Trophoblast cell (in vitro differentiated cells and primary cell): ENCODE data around the gene PPP1R3D.
"Not testable (repeated sequence)": the region's sequence is repeated elsewhere in the genome, so short reads cannot be mapped to it uniquely, and the experiment has no call there.

Experiments
- DNase-seq, 2 donors: peaks; one replicate each; pipeline ENCODE4 v3.0.0-alpha.2; 2016
- H2AFZ ChIP-seq: 2 replicates; pipeline ENCODE4 v1.6.1; 2013; ENCODE audit warnings: low read length, moderate library complexity, mild to moderate bottlenecking; ENCODE audit not compliant: insufficient read depth, poor library complexity
- H2AK5ac ChIP-seq: 2 replicates; pipeline ENCODE4 v1.6.1; 2013; ENCODE audit warnings: mild to moderate bottlenecking, low read length
- H2BK120ac ChIP-seq: 2 replicates; pipeline ENCODE4 v1.6.1; 2013; ENCODE audit warnings: low read length, mild to moderate bottlenecking, moderate library complexity; ENCODE audit not compliant: insufficient read depth, poor library complexity
- H2BK12ac ChIP-seq: 2 replicates; pipeline ENCODE4 v1.6.1; 2013; ENCODE audit warnings: mild to moderate bottlenecking, low read length, moderate library complexity
- H2BK5ac ChIP-seq: 2 replicates; pipeline ENCODE4 v1.6.1; 2013; ENCODE audit warnings: low read length, low read depth, moderate library complexity, mild to moderate bottlenecking; ENCODE audit not compliant: poor library complexity
- H3K14ac ChIP-seq: 2 replicates; pipeline ENCODE4 v1.6.1; 2013; ENCODE audit warnings: mild to moderate bottlenecking, low read length
- H3K18ac ChIP-seq: 2 replicates; pipeline ENCODE4 v1.6.1; 2013; ENCODE audit warnings: mild to moderate bottlenecking, low read length
- H3K23ac ChIP-seq: 2 replicates; pipeline ENCODE4 v1.6.1; 2013; ENCODE audit warnings: low read length
- H3K27ac ChIP-seq: 2 replicates; pipeline ENCODE4 v1.5.1; 2013; ENCODE audit warnings: low read depth, mild to moderate bottlenecking, inconsistent platforms, low read length, moderate library complexity
- H3K27me3 ChIP-seq: 2 replicates; pipeline ENCODE4 v1.6.1; 2013; ENCODE audit warnings: inconsistent platforms, mild to moderate bottlenecking, low read length, moderate library complexity; ENCODE audit not compliant: insufficient read depth
- H3K36me3 ChIP-seq, 2 experiments: 1 replicate in 1 of 2; 2 replicates in 1 of 2; pipeline ENCODE4 v1.6.1; 2013; ENCODE audit warnings: low read length in 2 of 2, mild to moderate bottlenecking in 2 of 2, moderate library complexity in 1 of 2; ENCODE audit not compliant: insufficient read depth in 2 of 2, control insufficient read depth in 1 of 2
- H3K4ac ChIP-seq: 2 replicates; pipeline ENCODE4 v1.6.1; 2013; ENCODE audit warnings: low read depth, mild to moderate bottlenecking, low read length, moderate library complexity
- H3K4me1 ChIP-seq, 2 experiments: 1 replicate in 1 of 2; 2 replicates in 1 of 2; pipeline ENCODE4 v1.6.1; 2013; ENCODE audit warnings: low read length in 2 of 2, mild to moderate bottlenecking in 2 of 2, moderate library complexity in 1 of 2; ENCODE audit not compliant: insufficient read depth in 2 of 2, control insufficient read depth in 1 of 2
- H3K4me2 ChIP-seq: 2 replicates; pipeline ENCODE4 v1.6.1; 2013; ENCODE audit warnings: inconsistent platforms, mild to moderate bottlenecking, low read length, moderate library complexity
- H3K4me3 ChIP-seq: 2 replicates; pipeline ENCODE4 v1.5.1; 2013; ENCODE audit warnings: mild to moderate bottlenecking, low read depth, low read length, inconsistent platforms
- H3K79me1 ChIP-seq: one replicate; pipeline ENCODE4 v1.6.1; 2013; ENCODE audit warnings: low read length
- H3K79me2 ChIP-seq: 2 replicates; pipeline ENCODE4 v1.6.1; 2013; ENCODE audit warnings: low read length, mild to moderate bottlenecking; ENCODE audit not compliant: control insufficient read depth, insufficient read depth, poor library complexity
- H3K9ac ChIP-seq: 2 replicates; pipeline ENCODE4 v1.6.1; 2013; ENCODE audit warnings: mild to moderate bottlenecking, low read length
- H3K9me3 ChIP-seq: 2 replicates; pipeline ENCODE4 v1.6.1; 2013; ENCODE audit warnings: low read depth, mild to moderate bottlenecking, control low read depth, inconsistent platforms, low read length; ENCODE audit not compliant: insufficient read depth
- H4K12ac ChIP-seq: 2 replicates; pipeline ENCODE4 v1.6.1; 2013; ENCODE audit warnings: low read depth, mild to moderate bottlenecking, low read length, moderate library complexity
- H4K8ac ChIP-seq: 2 replicates; pipeline ENCODE4 v1.6.1; 2013; ENCODE audit warnings: low read depth, mild to moderate bottlenecking, low read length, moderate library complexity
- H4K91ac ChIP-seq: one replicate; pipeline ENCODE4 v1.6.1; 2013; ENCODE audit warnings: low read depth, mild to moderate bottlenecking, low read length, moderate library complexity
- WGBS: extraction: QIAGEN DNeasy Blood & Tissue Kit; methylation state at CpG from one replicate; pipeline ENCODE4 v1.1.7; 2013; ENCODE audit warnings: missing lambda C conversion rate; ENCODE audit not compliant: insufficient read length, insufficient coverage; ENCODE audit errors: extremely low coverage; 5-methylcytosine and 5-hydroxymethylcytosine counted together

Gene PPP1R3D

GRCh38 chr20:59957568-59957967, 17.5 kb upstream of the PPP1R3D start:
- H2BK12ac ChIP-seq, H3K23ac ChIP-seq, DNase-seq, H4K8ac ChIP-seq, H3K79me1 ChIP-seq, H2AK5ac ChIP-seq, H3K79me2 ChIP-seq, H4K91ac ChIP-seq, H3K9me3 ChIP-seq, H2BK5ac ChIP-seq, H3K36me3 ChIP-seq, H4K12ac ChIP-seq, H3K27me3 ChIP-seq, H2BK120ac ChIP-seq, H2AFZ ChIP-seq, H3K4me3 ChIP-seq, H3K4me1 ChIP-seq, H3K27ac ChIP-seq, H3K14ac ChIP-seq, H3K18ac ChIP-seq, H3K4me2 ChIP-seq, H3K4ac ChIP-seq, H3K9ac ChIP-seq: not testable (repeated sequence)

- H3K4ac ChIP-seq = no peak overlapping the region
- H4K91ac ChIP-seq = no peak overlapping the region
- no peak overlapping the region for H3K14ac ChIP-seq
- no peak overlapping the region for H2BK120ac ChIP-seq
- H3K9me3 ChIP-seq = no peaks in the 10 kb centered on the region
- H2AFZ ChIP-seq = no peak overlapping the region
- H3K9ac ChIP-seq = no peak overlapping the region
- H3K36me3 ChIP-seq = no peaks in the 10 kb centered on the region
- H3K79me1 ChIP-seq = no peaks in the 10 kb centered on the region
- H3K23ac ChIP-seq = no peak overlapping the region
- no peak overlapping the region for H4K8ac ChIP-seq
- no peak overlapping the region for H3K18ac ChIP-seq
- H2BK5ac ChIP-seq = no peak overlapping the region
- no peak overlapping the region for H4K12ac ChIP-seq
- H3K4me2 ChIP-seq = no peak overlapping the region
- no peak overlapping the region for H3K27ac ChIP-seq
- WGBS = no CpG with 5 or more reads among the region's 8 CpGs
- H3K4me3 ChIP-seq = no peak overlapping the region
- no peaks in the 10 kb centered on the region for H3K79me2 ChIP-seq
- no peaks in the 10 kb centered on the region for H3K27me3 ChIP-seq
- H2AK5ac ChIP-seq = no peak overlapping the region
- peak in 1 of 2 donors; percentile 67 for DNase-seq
- no peaks in the 10 kb centered on the region for H3K4me1 ChIP-seq
- no peak overlapping the region for H2BK12ac ChIP-seq
These were observed 15.2 kb upstream of the PPP1R3D start for GRCh38 chr20:59955131-59955796.

DNA sequence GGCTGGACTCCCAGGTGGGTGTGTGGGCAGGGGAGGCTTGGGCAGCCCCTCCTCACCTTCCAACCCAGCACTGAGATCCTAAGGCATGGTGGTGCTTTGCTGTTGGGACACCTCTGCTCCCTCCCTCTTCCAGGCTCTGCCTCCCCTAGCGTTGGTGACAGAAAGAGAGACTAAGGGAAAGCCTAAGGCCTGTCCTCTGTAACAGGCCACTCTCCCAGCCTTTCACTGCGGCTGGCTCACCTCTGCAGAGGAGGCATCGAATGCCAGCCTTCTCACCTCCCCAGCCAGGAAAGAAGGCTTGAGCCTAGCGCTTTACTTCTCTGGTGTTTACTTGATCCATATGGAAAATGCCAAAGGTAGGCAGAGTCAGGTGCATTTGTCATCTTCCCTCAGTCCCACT, 14.6 kb upstream of the PPP1R3D start:
- Histone ChIP-seq H3K4me3 (no peak overlapping the region), H3K27me3 (no peaks in the 10 kb centered on the region), H3K79me1 (no peaks in the 10 kb centered on the region), H3K18ac (no peak overlapping the region), H2BK5ac (no peak overlapping the region), H4K12ac (no peak overlapping the region), H3K4ac (no peak overlapping the region), H2AFZ (no peak overlapping the region), H3K4me2 (no peak overlapping the region), H3K14ac (no peak overlapping the region), H3K9me3 (no peaks in the 10 kb centered on the region), H3K27ac (no peak overlapping the region), H3K9ac (no peak overlapping the region), H3K79me2 (no peaks in the 10 kb centered on the region), H3K4me1 (no peaks in the 10 kb centered on the region), H3K36me3 (no peaks in the 10 kb centered on the region), H3K23ac (no peak overlapping the region), H4K8ac (no peak overlapping the region), H4K91ac (no peak overlapping the region), H2AK5ac (no peak overlapping the region), H2BK12ac (no peak overlapping the region), H2BK120ac (no peak overlapping the region)
- no CpG with 5 or more reads among the region's 4 CpGs for WGBS
- no peak for DNase-seq

DNA sequence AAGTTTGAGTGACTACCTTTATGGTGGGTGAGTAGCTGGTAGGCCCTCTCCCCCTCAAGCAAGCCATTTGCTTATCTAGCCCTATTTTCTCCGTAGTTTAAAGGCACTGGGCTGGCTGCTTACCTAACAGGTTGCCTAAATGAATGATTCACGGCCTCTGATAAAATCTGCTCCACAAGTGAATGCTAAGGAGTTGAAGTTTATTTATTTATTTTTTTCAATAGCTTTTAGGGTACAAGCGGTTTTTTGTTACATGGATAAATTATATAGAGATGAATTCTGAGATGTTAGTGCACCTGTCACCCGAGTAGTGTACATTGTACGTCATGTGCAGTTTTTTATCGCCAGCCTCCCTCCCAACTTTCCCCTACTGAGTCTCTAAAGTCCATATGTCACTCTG, 9.8 kb upstream of the PPP1R3D start:
- DNase-seq = peak in 1 of 2 donors; percentile 47
- H3K27ac ChIP-seq = no peak overlapping the region
- H3K23ac ChIP-seq = no peak overlapping the region
- no peaks in the 10 kb centered on the region for H3K9me3 ChIP-seq
- no peak overlapping the region for H3K4me3 ChIP-seq
- H3K79me1 ChIP-seq = no peaks in the 10 kb centered on the region
- H3K36me3 ChIP-seq = no peaks in the 10 kb centered on the region
- no peak overlapping the region for H3K18ac ChIP-seq
- peaks cover 0 to 2% of the 10 kb centered on the region in 2 experiments for H3K4me1 ChIP-seq
- no peak overlapping the region for H3K14ac ChIP-seq
- H3K27me3 ChIP-seq = no peaks in the 10 kb centered on the region
- no peak overlapping the region for H2BK120ac ChIP-seq
- H4K8ac ChIP-seq = no peak overlapping the region
- H3K9ac ChIP-seq = no peak overlapping the region
- no peak overlapping the region for H2AFZ ChIP-seq
- no peak overlapping the region for H2BK5ac ChIP-seq
- WGBS = no CpG with 5 or more reads among the region's 6 CpGs
- no peak overlapping the region for H2AK5ac ChIP-seq
- H3K4me2 ChIP-seq = no peak overlapping the region
- H3K4ac ChIP-seq = no peak overlapping the region
- no peak overlapping the region for H4K91ac ChIP-seq
- no peak overlapping the region for H4K12ac ChIP-seq
- H2BK12ac ChIP-seq = no peak overlapping the region
- H3K79me2 ChIP-seq = no peaks in the 10 kb centered on the region
